GM18909 (cell line): ENCODE results near the gene CENPA.

Source experiments
- ATAC-seq: cut with Tn5 transposase; IDR thresholded peaks from one replicate; pipeline ENCODE4 v1.9.1; 2021; ENCODE audit warnings: mild to moderate bottlenecking; ENCODE audit not compliant: unreplicated experiment, poor library complexity

Gene CENPA

GRCh38 chr2:26822877-26823276 lies 37.0 kb downstream of the CENPA start:
- no peak for ATAC-seq

GRCh38 chr2:26838121-26838906 lies 52.5 kb downstream of the CENPA start:
- no peak for ATAC-seq

- ATAC-seq: no peak
Measured at GRCh38 chr2:26840937-26841610, 55.2 kb downstream of the CENPA start.

- ATAC-seq: no peak
Measured at GRCh38 chr2:26843041-26843440, 57.2 kb downstream of the CENPA start.
